Vagina (tissue), 2 donors: ENCODE results near the gene POU2AF3. TPM values are rescaled to one million over a fixed set of nuclear protein-coding genes. Genes with fewer than 3 reads are reported as not detected.
A peak's percentile ranks its signal among the peaks of the same experiment; 100 is the strongest.

Experiments used
- DNase-seq, 2 donors: peaks; one replicate each; pipeline ENCODE4 v3.0.0-alpha.2; 2017; ENCODE audit errors: extremely low spot score in 2 of 2
- H3K27ac ChIP-seq: fragments of 200-600 bp; sonication (generic); one replicate; pipeline ENCODE4 v1.5.1; 2019
- H3K27me3 ChIP-seq: fragments of 200-600 bp; sonication (generic); one replicate; pipeline ENCODE4 v1.5.1; 2019
- H3K36me3 ChIP-seq, 2 donors: fragments of 200-600 bp; sonication (generic); one replicate each; pipeline ENCODE4 v1.5.1; 2017 to 2019
- H3K4me1 ChIP-seq: fragments of 200-600 bp; sonication (generic); one replicate; pipeline ENCODE4 v1.5.1; 2019
- H3K4me3 ChIP-seq, 2 donors: fragments of 200-600 bp; sonication (generic); 1 replicate in 1 of 2; 2 replicates in 1 of 2; pipeline ENCODE4 v1.5.1; 2016 to 2019
- H3K9me3 ChIP-seq: fragments of 200-600 bp; sonication (generic); one replicate; pipeline ENCODE4 v1.5.1; 2019
- CTCF ChIP-seq, 3 experiments: fragments of 450-650 bp in 2 of 3; fragments of 200-600 bp in 1 of 3; sonication (generic) in 1 of 3; IDR thresholded peaks; one replicate each; pipeline ENCODE4 v1.5.1; 2017 to 2019; ENCODE audit warnings: antibody characterized with exemption in 3 of 3, mild to moderate bottlenecking in 2 of 3, moderate library complexity in 2 of 3
- POLR2A ChIP-seq, 2 donors: fragments of 450-650 bp; IDR thresholded peaks; one replicate each; pipeline ENCODE4 v1.6.1; 2017; ENCODE audit warnings: antibody characterized with exemption in 2 of 2, mild to moderate bottlenecking in 2 of 2, moderate library complexity in 2 of 2
- POLR2AphosphoS5 ChIP-seq, 2 donors: sonication (generic); formaldehyde crosslinking; IDR thresholded peaks; one replicate each; pipeline ENCODE4 v1.9.0; 2017; ENCODE audit warnings: antibody characterized with exemption in 2 of 2, mild to moderate bottlenecking in 2 of 2, low read depth in 1 of 2; ENCODE audit not compliant: insufficient read depth in 1 of 2
- intact Hi-C: fragments of 100-400 bp; cut with DNase I; formaldehyde crosslinking; loops from one replicate; pipeline ENCODE4 v1.15.1; 2023
- total RNA-seq: library from RNA; depleted of rRNA; stranded (reverse); fragments of >200 nt; gene quantifications from one replicate; pipeline ENCODE4 v1.2.3, GENCODE V29; 2016

POU2AF3 gene
- total RNA-seq, 1 donor from 2014 or later, result 3.2 TPM

- intact Hi-C loops, result no loop called here
- no peaks in the 10 kb centered on the region for H3K9me3 ChIP-seq
- no peaks in the 10 kb centered on the region for H3K27me3 ChIP-seq
- H3K36me3 ChIP-seq, result no peaks in the 10 kb centered on the region
- no peak for TF ChIP-seq POLR2AphosphoS5 (IDR thresholded peaks at IDR 0.05; ENCODE audit: insufficient read depth in 1 of 2, low read depth in 1 of 2)
- DNase-seq, result no peak
- H3K4me1 ChIP-seq, result peaks cover 13% of the 10 kb centered on the region
- no peak overlapping the region for H3K4me3 ChIP-seq
- no peak overlapping the region for H3K27ac ChIP-seq
These were observed 3.4 kb downstream of the POU2AF3 start for GRCh38 chr11:111301842-111302118.

- Histone ChIP-seq H3K27ac (no peak overlapping the region), H3K4me3 (no peak overlapping the region), H3K36me3 (no peaks in the 10 kb centered on the region), H3K27me3 (no peaks in the 10 kb centered on the region), H3K9me3 (no peaks in the 10 kb centered on the region), H3K4me1 (peaks cover 13% of the 10 kb centered on the region)
- TF ChIP-seq POLR2AphosphoS5 (IDR thresholded peaks at IDR 0.05; ENCODE audit: insufficient read depth in 1 of 2, low read depth in 1 of 2) (no peak), CTCF (IDR thresholded peaks at IDR 0.05) (no peak), POLR2A (IDR thresholded peaks at IDR 0.05) (no peak)
- no peak for DNase-seq
- intact Hi-C loops, result no loop called here
These were observed 4.0 kb downstream of the POU2AF3 start for GRCh38 chr11:111302298-111302697.

GRCh38 chr11:111303461-111303860, 5.1 kb downstream of the POU2AF3 start:
- Histone ChIP-seq H3K27ac (no peak overlapping the region), H3K9me3 (no peaks in the 10 kb centered on the region), H3K36me3 (no peaks in the 10 kb centered on the region), H3K27me3 (no peaks in the 10 kb centered on the region), H3K4me3 (no peak overlapping the region), H3K4me1 (peaks cover 8% of the 10 kb centered on the region)
- intact Hi-C loops, result no loop called here
- TF ChIP-seq POLR2A (IDR thresholded peaks at IDR 0.05) (no peak), POLR2AphosphoS5 (IDR thresholded peaks at IDR 0.05; ENCODE audit: insufficient read depth in 1 of 2, low read depth in 1 of 2) (peak in 1 of 2 donors; percentile 15)
- DNase-seq, result no peak

- Histone ChIP-seq H3K4me3 (no peak overlapping the region), H3K27me3 (no peaks in the 10 kb centered on the region), H3K9me3 (no peaks in the 10 kb centered on the region), H3K27ac (no peak overlapping the region), H3K4me1 (peaks cover 7% of the 10 kb centered on the region), H3K36me3 (no peaks in the 10 kb centered on the region)
- TF ChIP-seq POLR2AphosphoS5 (IDR thresholded peaks at IDR 0.05; ENCODE audit: insufficient read depth in 1 of 2, low read depth in 1 of 2) (no peak), CTCF (IDR thresholded peaks at IDR 0.05) (no peak), POLR2A (IDR thresholded peaks at IDR 0.05) (no peak)
- no peak for DNase-seq
- intact Hi-C loops, result no loop called here
These were observed 6.9 kb downstream of the POU2AF3 start for GRCh38 chr11:111305162-111305802.

- DNase-seq, result no peak
- H3K27ac ChIP-seq, result no peak overlapping the region
- no peaks in the 10 kb centered on the region for H3K36me3 ChIP-seq
- no peaks in the 10 kb centered on the region for H3K9me3 ChIP-seq
- no peak overlapping the region for H3K4me3 ChIP-seq
- H3K27me3 ChIP-seq, result no peaks in the 10 kb centered on the region
- peaks cover 1% of the 10 kb centered on the region for H3K4me1 ChIP-seq
- no peak for TF ChIP-seq POLR2AphosphoS5 (IDR thresholded peaks at IDR 0.05; ENCODE audit: insufficient read depth in 1 of 2, low read depth in 1 of 2)
- TF ChIP-seq CTCF (IDR thresholded peaks at IDR 0.05), result no peak
- TF ChIP-seq POLR2A (IDR thresholded peaks at IDR 0.05), result no peak
- intact Hi-C loops, result no loop called here
These were observed 7.5 kb downstream of the POU2AF3 start for GRCh38 chr11:111305876-111306275.

GRCh38 chr11:111306321-111306720, 8.0 kb downstream of the POU2AF3 start:
- intact Hi-C loops, result no loop called here
- TF ChIP-seq POLR2A (IDR thresholded peaks at IDR 0.05) (no peak), CTCF (IDR thresholded peaks at IDR 0.05) (no peak), POLR2AphosphoS5 (IDR thresholded peaks at IDR 0.05; ENCODE audit: insufficient read depth in 1 of 2, low read depth in 1 of 2) (no peak)
- DNase-seq, result no peak

More at GRCh38 chr11:111306321-111306720, 8.0 kb downstream of the POU2AF3 start:
- Histone ChIP-seq H3K27ac (no peak overlapping the region), H3K9me3 (no peaks in the 10 kb centered on the region), H3K36me3 (no peaks in the 10 kb centered on the region), H3K4me1 (no peaks in the 10 kb centered on the region), H3K4me3 (no peak overlapping the region), H3K27me3 (no peaks in the 10 kb centered on the region)
